Posterior vena cava (tissue), 2 donors: ENCODE data around the gene PPP2R5B. TPM values are rescaled to one million over a fixed set of nuclear protein-coding genes. Genes with fewer than 3 reads are reported as not detected.
A peak's percentile ranks its signal among the peaks of the same experiment; 100 is the strongest.

Source experiments
- DNase-seq: peaks from one replicate; pipeline ENCODE4 v3.0.0-alpha.2; 2020; ENCODE audit warnings: low spot score
- intact Hi-C, 2 donors: fragments of 100-400 bp; cut with DNase I; formaldehyde crosslinking; loops; one replicate each; pipeline versions ENCODE4 v1.14.1 to v1.14.2; 2022 to 2023
- long read RNA-seq, 2 donors: library from polyadenylated mRNA; unstranded; transcript quantifications; one replicate each; pipeline ENCODE4 v2.0.0, GENCODE V29; 2020 to 2021
- total RNA-seq, 2 donors: library from RNA; stranded (reverse); fragmentation: NEBNext Ultra II Directional; extraction: Animal tissue kit (Norgen Biotek cat#: 25700); gene quantifications; one replicate each; pipeline ENCODE4 v1.2.1, GENCODE V29; 2021
- donor health status: DM: yes; HTN: yes; CAD: no.
- donor health status: DM: yes; HTN: yes; CAD: no.

The PPP2R5B gene
- total RNA-seq: 10 to 100 TPM; 17.5 to 30.7 TPM
- long read RNA-seq, donor 1, transcript PPP2R5B-201 (14 exons, 2,745 nt): major isoform, 6 of 20 reads
- long read RNA-seq, donor 1, partial matches to known transcripts: 12 of 20 reads
- long read RNA-seq, donor 1, other reads (novel, unspliced or antisense): 2 of 20 reads
- long read RNA-seq, donor 2, transcript PPP2R5B-201 (14 exons, 2,745 nt): major isoform, 11 of 141 reads
- long read RNA-seq, donor 2, partial matches to known transcripts: 118 of 141 reads
- long read RNA-seq, donor 2, other reads (novel, unspliced or antisense): 12 of 141 reads

GRCh38 chr11:64923944-64924909 is at the start of gene PPP2R5B:
PPP2R5B (plus strand) TSS chr11:64924689; CDS start chr11:64925735, 1,046 bp downstream.
- DNase-seq: peak; percentile 97
- intact Hi-C loops: no loop called here

- intact Hi-C loops: no loop called here
- no peak for DNase-seq
Observed at GRCh38 chr11:64875369-64876228, 48.9 kb upstream of the PPP2R5B start.

- intact Hi-C loops: no loop called here
- no peak for DNase-seq
Observed at GRCh38 chr11:64876229-64876750, 48.2 kb upstream of the PPP2R5B start.

DNA sequence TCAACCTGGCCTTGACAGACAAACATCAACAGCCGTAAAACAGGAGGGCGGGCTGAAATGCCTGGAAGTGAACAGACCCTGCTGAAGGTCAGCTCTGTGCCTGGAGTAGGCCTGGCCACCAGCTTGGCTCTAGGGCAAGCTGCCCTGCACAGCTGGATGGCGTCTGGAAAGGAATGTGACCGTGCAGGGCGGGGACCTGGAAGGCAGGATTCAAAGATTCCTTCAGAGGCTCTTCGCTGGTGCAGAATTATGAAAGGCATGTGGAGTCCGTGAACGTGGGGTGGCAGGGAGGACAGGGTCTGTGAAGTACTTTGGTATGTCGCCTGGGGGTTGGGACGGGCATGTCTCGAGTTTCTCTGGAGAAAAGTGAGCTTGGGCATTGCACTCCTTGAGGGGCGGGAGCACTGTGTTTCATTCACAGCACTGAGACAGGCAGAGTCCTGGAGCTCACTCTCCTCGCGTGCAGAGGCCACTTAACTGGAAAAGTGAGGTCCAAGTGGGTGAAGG is 47.6 kb upstream of the PPP2R5B start:
- DNase-seq: no peak
- intact Hi-C loops: no loop called here

- intact Hi-C loops: no loop called here
- no peak for DNase-seq
Observed at GRCh38 chr11:64877390-64878222, 46.9 kb upstream of the PPP2R5B start.

DNA sequence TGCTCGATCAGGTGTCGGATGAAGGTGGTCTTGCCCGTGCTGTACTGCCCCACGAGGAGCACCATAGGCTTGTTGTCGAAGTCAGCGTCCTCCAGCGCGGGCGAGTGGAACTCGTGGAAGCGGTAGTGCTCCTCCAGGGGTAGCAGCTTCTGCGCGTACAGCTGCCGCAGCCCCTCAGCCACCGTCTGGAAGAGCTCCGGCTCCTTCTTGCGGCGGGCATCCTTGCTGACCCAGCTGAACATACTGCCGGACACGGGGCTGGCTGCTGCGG is 46.3 kb upstream of the PPP2R5B start:
- DNase-seq: no peak
- intact Hi-C loops: no loop called here

GRCh38 chr11:64878494-64879243 is 45.8 kb upstream of the PPP2R5B start, which contains the start of gene EHD1:
EHD1 (minus strand) TSS chr11:64878621; CDS start chr11:64878464, 157 bp downstream.
- peak; percentile 99 for DNase-seq
- intact Hi-C loops: no loop called here

- intact Hi-C loops: no loop called here
Observed at GRCh38 chr11:64879244-64879900, 45.1 kb upstream of the PPP2R5B start.

GRCh38 chr11:64880240-64881001 is 44.1 kb upstream of the PPP2R5B start:
- intact Hi-C loops: no loop called here
- DNase-seq: no peak

More at GRCh38 chr11:64879244-64879900, 45.1 kb upstream of the PPP2R5B start:
- no peak for DNase-seq

DNA sequence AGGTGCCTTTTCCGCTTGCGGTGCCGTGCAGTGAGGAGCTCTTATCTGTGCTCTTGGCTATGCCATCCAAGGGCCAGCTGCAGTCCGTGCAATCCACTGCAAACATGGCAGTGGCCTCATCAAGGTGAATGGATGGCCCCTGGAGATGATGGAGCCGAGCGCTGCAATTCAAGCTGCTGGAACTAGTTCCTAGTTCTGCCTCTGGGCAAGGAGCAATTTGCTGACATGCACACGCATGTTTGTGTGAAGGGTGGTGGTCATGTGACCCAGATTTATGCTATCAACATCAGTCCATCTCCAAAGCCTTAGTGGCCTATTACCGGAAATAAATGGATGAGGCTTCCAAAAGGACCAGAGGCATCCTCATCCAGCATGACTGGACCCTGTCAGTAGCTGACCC is 43.0 kb upstream of the PPP2R5B start:
- intact Hi-C loops: no loop called here
- no peak for DNase-seq

- no peak for DNase-seq
- intact Hi-C loops: no loop called here
Observed at GRCh38 chr11:64882243-64882642, 42.2 kb upstream of the PPP2R5B start.

DNA sequence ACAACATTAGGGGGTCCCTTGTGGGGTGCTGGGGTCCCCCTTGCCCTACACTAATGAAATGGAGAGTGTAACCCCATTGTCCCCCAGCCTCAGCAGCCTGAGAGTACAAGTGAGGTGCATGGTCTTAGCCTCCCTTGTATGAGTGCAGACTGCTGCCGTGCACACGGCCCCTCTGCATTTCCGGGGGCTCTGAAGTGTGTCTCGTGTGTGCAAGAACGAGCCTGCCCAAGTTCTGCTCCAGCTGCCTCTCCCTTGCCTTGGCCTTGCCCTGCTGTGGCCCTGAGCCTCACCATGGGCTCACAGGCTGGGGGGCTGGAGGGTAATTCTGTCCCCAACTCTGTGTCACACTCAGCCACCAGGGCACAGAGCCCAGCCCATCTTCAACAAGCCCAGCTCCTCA is 40.9 kb upstream of the PPP2R5B start:
- no peak for DNase-seq
- intact Hi-C loops: no loop called here

- DNase-seq: no peak
- intact Hi-C loops: no loop called here
Observed at GRCh38 chr11:64884019-64884418, 40.5 kb upstream of the PPP2R5B start.

DNA sequence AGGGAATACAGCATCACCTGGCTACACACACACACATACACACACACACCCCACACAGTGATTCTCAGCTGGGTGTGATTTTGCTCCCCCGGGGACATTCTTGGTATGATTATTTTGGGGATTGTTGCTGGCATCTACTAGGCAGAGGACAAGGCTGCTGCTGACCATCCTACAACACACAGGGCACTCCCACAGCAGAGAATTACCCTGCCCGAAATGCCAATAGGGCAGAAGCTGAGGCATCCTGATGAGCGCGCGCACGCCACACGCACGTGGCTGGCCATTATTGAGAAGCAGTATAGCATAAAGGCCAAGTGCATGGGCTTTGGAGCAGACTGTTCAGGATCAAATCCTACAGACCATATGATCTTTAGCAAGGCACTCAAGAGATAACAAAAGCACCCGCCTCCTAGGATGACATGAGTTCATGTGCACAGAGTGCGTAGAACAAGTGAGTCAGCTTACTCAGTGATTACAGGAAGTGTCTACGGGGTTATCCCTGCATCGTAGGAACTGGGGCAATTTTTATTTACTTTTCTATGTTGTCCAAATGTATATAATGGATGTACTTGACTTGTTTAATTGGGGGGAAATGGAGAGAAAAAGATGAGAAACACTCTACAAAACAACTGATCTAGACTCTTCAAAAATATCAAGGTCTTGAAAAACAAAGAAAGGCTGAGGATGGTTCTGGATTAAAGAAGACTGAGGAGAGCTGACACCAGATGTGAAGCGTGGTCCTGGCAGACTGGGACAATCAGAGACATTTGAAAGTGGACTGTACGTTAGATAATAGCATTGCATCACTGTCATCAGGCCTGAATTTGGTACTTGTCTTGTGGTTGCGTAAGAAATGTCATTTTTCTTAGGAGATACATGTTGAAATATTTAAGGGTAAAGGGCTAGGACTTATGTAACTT is 38.9 kb upstream of the PPP2R5B start:
- no peak for DNase-seq
- intact Hi-C loops: no loop called here

- intact Hi-C loops: no loop called here
- DNase-seq: no peak
Observed at GRCh38 chr11:64887234-64887756, 37.2 kb upstream of the PPP2R5B start.
